ENCODE measurements around the gene PRR11. TPM values are rescaled to one million over a fixed set of nuclear protein-coding genes. Genes with fewer than 3 reads are reported as not detected.
A peak's percentile ranks its signal among the peaks of the same experiment; 100 is the strongest.

Gene PRR11
- total RNA-seq, 2 donors from 2014 or later = 2.5 to 3.2 TPM

- intact Hi-C loops (cut with DNase I) = loop anchor here (5.0 to 10.0 kb wide), 2 partner anchors 48 to 640 kb away; partner anchors contain the start of genes MTMR4 and TRIM37
- peak within 1 kb of the TSS; percentile 54 to 71 for H3K4me3 ChIP-seq
- H3K27me3 ChIP-seq (replicated peaks; ENCODE audit: insufficient read depth) = no peaks in the 10 kb centered on the region
- peak; percentile 87 for TF ChIP-seq POLR2AphosphoS5 (IDR thresholded peaks at IDR 0.05)
- peak; percentile 21 for TF ChIP-seq POLR2A (IDR thresholded peaks at IDR 0.05)
- TF ChIP-seq, protein P1, sequence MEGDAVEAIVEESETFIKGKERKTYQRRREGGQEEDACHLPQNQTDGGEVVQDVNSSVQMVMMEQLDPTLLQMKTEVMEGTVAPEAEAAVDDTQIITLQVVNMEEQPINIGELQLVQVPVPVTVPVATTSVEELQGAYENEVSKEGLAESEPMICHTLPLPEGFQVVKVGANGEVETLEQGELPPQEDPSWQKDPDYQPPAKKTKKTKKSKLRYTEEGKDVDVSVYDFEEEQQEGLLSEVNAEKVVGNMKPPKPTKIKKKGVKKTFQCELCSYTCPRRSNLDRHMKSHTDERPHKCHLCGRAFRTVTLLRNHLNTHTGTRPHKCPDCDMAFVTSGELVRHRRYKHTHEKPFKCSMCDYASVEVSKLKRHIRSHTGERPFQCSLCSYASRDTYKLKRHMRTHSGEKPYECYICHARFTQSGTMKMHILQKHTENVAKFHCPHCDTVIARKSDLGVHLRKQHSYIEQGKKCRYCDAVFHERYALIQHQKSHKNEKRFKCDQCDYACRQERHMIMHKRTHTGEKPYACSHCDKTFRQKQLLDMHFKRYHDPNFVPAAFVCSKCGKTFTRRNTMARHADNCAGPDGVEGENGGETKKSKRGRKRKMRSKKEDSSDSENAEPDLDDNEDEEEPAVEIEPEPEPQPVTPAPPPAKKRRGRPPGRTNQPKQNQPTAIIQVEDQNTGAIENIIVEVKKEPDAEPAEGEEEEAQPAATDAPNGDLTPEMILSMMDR (IDR thresholded peaks at IDR 0.05) = peak in 1 of 4 experiments; percentile 9
- under 1% methylated on average over 39 of the region's 39 CpGs for WGBS
- H3K4me1 ChIP-seq (replicated peaks) = no peaks in the 10 kb centered on the region
- H3K36me3 ChIP-seq = no peaks in the 10 kb centered on the region
- DNase-seq (ENCODE audit: low spot score) = peak; percentile 97
- no peaks in the 10 kb centered on the region for H3K9me3 ChIP-seq
- H3K27ac ChIP-seq = peak within 1 kb of the TSS; percentile 82 to 86
Observed at GRCh38 chr17:59154721-59155438, 666 bp upstream of the PRR11 start, which contains the start of gene SKA2. SKA2 (minus strand) TSS chr17:59155186; CDS start chr17:59155163, 23 bp downstream.

GRCh38 chr17:59160157-59161025 is 4.8 kb downstream of the PRR11 start:
- TF ChIP-seq POLR2AphosphoS5 (IDR thresholded peaks at IDR 0.05) (no peak), POLR2A (IDR thresholded peaks at IDR 0.05) (no peak)
- TF ChIP-seq, protein P1 (IDR thresholded peaks at IDR 0.05) = no peak
- no peaks in the 10 kb centered on the region for H3K36me3 ChIP-seq
- no peaks in the 10 kb centered on the region for H3K4me1 ChIP-seq (replicated peaks)
- WGBS = 94% methylated on average over 9 of the region's 9 CpGs
- no peak for DNase-seq (ENCODE audit: low spot score)
- no peak overlapping the region for H3K27ac ChIP-seq
- no peak overlapping the region for H3K4me3 ChIP-seq
- no peaks in the 10 kb centered on the region for H3K9me3 ChIP-seq
- intact Hi-C loops (cut with DNase I) = no loop called here
- no peaks in the 10 kb centered on the region for H3K27me3 ChIP-seq (replicated peaks; ENCODE audit: insufficient read depth)

DNA sequence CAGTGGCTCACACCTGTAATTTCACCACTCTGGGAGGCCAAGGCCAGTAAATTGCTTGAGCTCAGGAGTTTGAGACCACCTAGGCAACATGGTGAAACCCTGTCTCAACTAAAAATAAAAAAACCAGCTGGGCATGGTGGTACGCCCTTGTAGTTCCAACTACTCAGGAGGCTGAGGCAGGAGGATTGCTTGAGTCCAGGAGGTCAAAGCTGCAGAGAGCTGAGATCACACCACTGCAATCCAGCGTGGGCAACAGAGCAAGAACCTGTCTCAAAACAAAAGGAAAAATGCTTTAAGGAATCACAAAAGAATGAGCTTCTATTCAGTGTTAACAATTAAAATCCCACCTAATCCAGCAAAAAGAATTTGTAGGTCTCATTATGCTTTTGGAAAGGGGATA is 5.9 kb downstream of the PRR11 start:
- DNase-seq (ENCODE audit: low spot score) = no peak
- no peaks in the 10 kb centered on the region for H3K27me3 ChIP-seq (replicated peaks; ENCODE audit: insufficient read depth)
- H3K36me3 ChIP-seq = no peaks in the 10 kb centered on the region
- TF ChIP-seq, protein P1 (IDR thresholded peaks at IDR 0.05) = no peak
- TF ChIP-seq POLR2A (IDR thresholded peaks at IDR 0.05) (no peak), POLR2AphosphoS5 (IDR thresholded peaks at IDR 0.05) (no peak)
- intact Hi-C loops (cut with DNase I) = no loop called here
- no peak overlapping the region for H3K4me3 ChIP-seq
- H3K9me3 ChIP-seq = no peaks in the 10 kb centered on the region
- H3K27ac ChIP-seq = no peak overlapping the region
- 97% methylated on average over 2 of the region's 2 CpGs for WGBS
- H3K4me1 ChIP-seq (replicated peaks) = no peaks in the 10 kb centered on the region

- no peaks in the 10 kb centered on the region for H3K27me3 ChIP-seq (replicated peaks; ENCODE audit: insufficient read depth)
- no peaks in the 10 kb centered on the region for H3K9me3 ChIP-seq
- DNase-seq (ENCODE audit: low spot score) = no peak
- 68% methylated on average over 2 of the region's 2 CpGs for WGBS
- no peak overlapping the region for H3K27ac ChIP-seq
- H3K36me3 ChIP-seq = no peaks in the 10 kb centered on the region
- TF ChIP-seq, protein P1 (IDR thresholded peaks at IDR 0.05) = peak in 1 of 4 experiments; percentile 36
- TF ChIP-seq POLR2A (IDR thresholded peaks at IDR 0.05) (no peak), POLR2AphosphoS5 (IDR thresholded peaks at IDR 0.05) (no peak)
- intact Hi-C loops (cut with DNase I) = no loop called here
- no peak overlapping the region for H3K4me3 ChIP-seq
- H3K4me1 ChIP-seq (replicated peaks) = no peaks in the 10 kb centered on the region
Observed at GRCh38 chr17:59165933-59166342, 10.4 kb downstream of the PRR11 start.

Measured in prostate gland (tissue), 2 donors.